ENCODE data around the gene RAB36. TPM values are rescaled to one million over a fixed set of nuclear protein-coding genes. Genes with fewer than 3 reads are reported as not detected.

RAB36 gene
- polyA plus RNA-seq, 1 donor from 2014 or later: 3.2 TPM

DNA sequence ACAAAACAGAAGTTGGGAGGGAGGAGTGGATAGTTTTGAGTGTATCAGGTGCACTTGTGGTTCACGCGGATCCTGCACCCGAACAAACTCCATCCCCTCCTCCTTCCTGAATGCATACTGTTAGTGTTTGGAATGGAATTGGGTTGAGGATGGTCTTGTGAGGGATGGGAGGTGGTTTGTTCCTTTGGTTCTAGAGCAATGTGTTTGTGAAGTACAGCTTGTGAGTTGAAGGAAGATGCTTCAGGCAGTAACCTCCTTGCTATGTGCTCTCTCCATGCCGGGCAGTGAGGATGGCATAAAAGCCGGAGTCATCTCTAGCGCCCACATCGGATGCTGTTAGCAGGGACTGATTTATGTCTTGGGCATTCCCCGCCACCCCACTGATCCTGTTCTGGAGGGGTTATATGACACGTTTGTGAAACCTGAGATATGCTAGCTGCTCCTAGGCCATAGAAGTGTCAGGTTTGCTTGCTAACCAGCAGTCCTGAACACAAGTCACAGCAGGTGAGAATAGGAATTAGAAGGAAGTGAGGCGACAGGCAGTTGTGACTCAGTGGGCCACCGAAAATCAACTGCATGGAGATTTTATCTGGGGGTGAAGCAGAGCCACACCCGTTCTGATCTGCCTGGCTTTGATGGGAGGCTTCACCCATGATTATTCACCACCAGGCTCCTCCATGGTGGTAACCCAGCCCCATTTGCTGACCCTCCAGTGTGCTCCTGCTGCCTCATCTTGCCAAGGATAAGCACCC is 37.2 kb downstream of the RAB36 start:
- H2AFZ ChIP-seq (ENCODE audit: low read depth, low read length): no peak overlapping the region
- H3K27me3 ChIP-seq (ENCODE audit: insufficient read depth, low read depth, low read length): no peaks in the 10 kb centered on the region
- peak overlapping the region; percentile 100 for H3K4me2 ChIP-seq (ENCODE audit: low read length)
- no peaks in the 10 kb centered on the region for H3K9me2 ChIP-seq (ENCODE audit: insufficient read depth, low read length)
- H3K27ac ChIP-seq (ENCODE audit: low read length): no peak overlapping the region
- no peaks in the 10 kb centered on the region for H3F3A ChIP-seq (ENCODE audit: insufficient read depth, low read length, poor library complexity, severe bottlenecking)
- peak overlapping the region; percentile 84 for H3K9ac ChIP-seq (ENCODE audit: low read length)
- peaks cover 59% of the 10 kb centered on the region for H3K79me2 ChIP-seq (replicated peaks; ENCODE audit: insufficient read depth, low read length)
- H3K9me3 ChIP-seq (ENCODE audit: low read length): no peaks in the 10 kb centered on the region
- peaks cover 30% of the 10 kb centered on the region for H4K20me1 ChIP-seq (ENCODE audit: insufficient read depth)
- TF ChIP-seq CTCF (IDR thresholded peaks at IDR 0.05; ENCODE audit: poor library complexity, severe bottlenecking) (no peak), SMC3 (conservative IDR thresholded peaks at IDR 0.05; ENCODE audit: poor library complexity) (peak; percentile 15), MXI1 (conservative IDR thresholded peaks at IDR 0.05; ENCODE audit: poor library complexity, severe bottlenecking) (peak; percentile 38), RAD21 (conservative IDR thresholded peaks at IDR 0.05) (peak; percentile 24), TAF1 (IDR thresholded peaks at IDR 0.05; ENCODE audit: low read depth) (no peak), POLR2AphosphoS5 (IDR thresholded peaks at IDR 0.05) (no peak)
- H3K4me3 ChIP-seq (ENCODE audit: low read length): peak overlapping the region; percentile 91
- H3K36me3 ChIP-seq (ENCODE audit: insufficient read depth, low read length): no peaks in the 10 kb centered on the region

GRCh38 chr22:23183061-23183698 is 37.9 kb downstream of the RAB36 start:
- Histone ChIP-seq H4K20me1 (ENCODE audit: insufficient read depth) (peaks cover 36% of the 10 kb centered on the region), H3K4me2 (ENCODE audit: low read length) (peak overlapping the region; percentile 100), H3K27me3 (ENCODE audit: insufficient read depth, low read depth, low read length) (no peaks in the 10 kb centered on the region), H3K9ac (ENCODE audit: low read length) (peak overlapping the region; percentile 84), H2AFZ (ENCODE audit: low read depth, low read length) (no peak overlapping the region), H3K4me3 (ENCODE audit: low read length) (peak overlapping the region; percentile 91), H3F3A (ENCODE audit: insufficient read depth, low read length, poor library complexity, severe bottlenecking) (no peaks in the 10 kb centered on the region), H3K36me3 (ENCODE audit: insufficient read depth, low read length) (no peaks in the 10 kb centered on the region), H3K9me2 (ENCODE audit: insufficient read depth, low read length) (no peaks in the 10 kb centered on the region), H3K79me2 (replicated peaks; ENCODE audit: insufficient read depth, low read length) (peaks cover 62% of the 10 kb centered on the region), H3K27ac (ENCODE audit: low read length) (no peak overlapping the region), H3K9me3 (ENCODE audit: low read length) (no peaks in the 10 kb centered on the region)
- TF ChIP-seq RAD21 (conservative IDR thresholded peaks at IDR 0.05) (peak; percentile 16), TAF1 (IDR thresholded peaks at IDR 0.05; ENCODE audit: low read depth) (no peak), MXI1 (conservative IDR thresholded peaks at IDR 0.05; ENCODE audit: poor library complexity, severe bottlenecking) (peak; percentile 23)

DNA sequence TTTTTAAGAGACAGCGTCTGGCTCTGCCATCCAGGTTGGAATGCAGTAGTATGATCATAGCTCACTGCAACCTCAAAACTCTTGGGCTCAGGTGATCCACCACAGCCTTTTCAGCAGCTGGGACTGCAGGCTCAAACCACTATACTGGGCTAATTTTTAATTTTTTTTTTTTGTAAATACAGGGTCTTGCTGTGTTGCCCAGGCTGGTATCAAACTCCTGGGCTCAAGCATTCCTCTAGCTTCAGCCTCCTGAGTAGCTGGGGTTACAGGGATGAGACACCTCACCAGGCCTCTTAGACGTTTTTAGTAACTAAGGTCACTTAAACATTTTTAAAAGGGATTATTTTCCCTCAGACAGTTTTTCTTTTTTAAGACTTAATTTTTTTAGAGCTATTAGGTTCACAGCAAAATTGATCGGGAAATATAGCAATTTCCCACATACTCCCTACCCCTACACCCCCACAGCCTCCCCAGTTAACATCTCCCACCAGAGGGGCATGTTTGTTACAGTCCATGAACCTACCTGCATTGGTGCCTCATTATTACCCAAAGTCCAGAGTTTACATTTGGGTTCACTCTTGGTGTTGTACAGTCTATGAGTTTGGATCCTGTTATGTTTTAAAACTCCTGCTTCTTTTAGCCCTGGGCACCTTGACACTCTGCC is 39.0 kb downstream of the RAB36 start:
- Histone ChIP-seq H3K36me3 (ENCODE audit: insufficient read depth, low read length) (no peaks in the 10 kb centered on the region), H3K4me2 (ENCODE audit: low read length) (peak overlapping the region; percentile 100), H3K27ac (ENCODE audit: low read length) (no peak overlapping the region), H3K27me3 (ENCODE audit: insufficient read depth, low read depth, low read length) (no peaks in the 10 kb centered on the region), H3K9me3 (ENCODE audit: low read length) (no peaks in the 10 kb centered on the region), H3K79me2 (replicated peaks; ENCODE audit: insufficient read depth, low read length) (peaks cover 73% of the 10 kb centered on the region), H2AFZ (ENCODE audit: low read depth, low read length) (no peak overlapping the region), H3K9me2 (ENCODE audit: insufficient read depth, low read length) (no peaks in the 10 kb centered on the region), H3K4me3 (ENCODE audit: low read length) (peak overlapping the region; percentile 91), H3F3A (ENCODE audit: insufficient read depth, low read length, poor library complexity, severe bottlenecking) (no peaks in the 10 kb centered on the region), H3K9ac (ENCODE audit: low read length) (peak overlapping the region; percentile 84), H4K20me1 (ENCODE audit: insufficient read depth) (peaks cover 37% of the 10 kb centered on the region)
- TF ChIP-seq POLR2AphosphoS5 (IDR thresholded peaks at IDR 0.05): no peak
- TF ChIP-seq SMC3 (conservative IDR thresholded peaks at IDR 0.05; ENCODE audit: poor library complexity): no peak
- TF ChIP-seq MXI1 (conservative IDR thresholded peaks at IDR 0.05; ENCODE audit: poor library complexity, severe bottlenecking): no peak

All from neural cell (in vitro differentiated cells).